Fibroblast of skin of left biceps (primary cell): ENCODE results near the gene EGLN2.
A peak's percentile ranks its signal among the peaks of the same experiment; 100 is the strongest.
"Not testable (repeated sequence)": the region's sequence is repeated elsewhere in the genome, so short reads cannot be mapped to it uniquely, and the experiment has no call there.

Experiments
- DNase-seq, 2 experiments: peaks; one replicate each; pipeline ENCODE4 v3.0.0-alpha.2; 2013; ENCODE audit warnings: low read depth in 2 of 2

The EGLN2 gene

DNA sequence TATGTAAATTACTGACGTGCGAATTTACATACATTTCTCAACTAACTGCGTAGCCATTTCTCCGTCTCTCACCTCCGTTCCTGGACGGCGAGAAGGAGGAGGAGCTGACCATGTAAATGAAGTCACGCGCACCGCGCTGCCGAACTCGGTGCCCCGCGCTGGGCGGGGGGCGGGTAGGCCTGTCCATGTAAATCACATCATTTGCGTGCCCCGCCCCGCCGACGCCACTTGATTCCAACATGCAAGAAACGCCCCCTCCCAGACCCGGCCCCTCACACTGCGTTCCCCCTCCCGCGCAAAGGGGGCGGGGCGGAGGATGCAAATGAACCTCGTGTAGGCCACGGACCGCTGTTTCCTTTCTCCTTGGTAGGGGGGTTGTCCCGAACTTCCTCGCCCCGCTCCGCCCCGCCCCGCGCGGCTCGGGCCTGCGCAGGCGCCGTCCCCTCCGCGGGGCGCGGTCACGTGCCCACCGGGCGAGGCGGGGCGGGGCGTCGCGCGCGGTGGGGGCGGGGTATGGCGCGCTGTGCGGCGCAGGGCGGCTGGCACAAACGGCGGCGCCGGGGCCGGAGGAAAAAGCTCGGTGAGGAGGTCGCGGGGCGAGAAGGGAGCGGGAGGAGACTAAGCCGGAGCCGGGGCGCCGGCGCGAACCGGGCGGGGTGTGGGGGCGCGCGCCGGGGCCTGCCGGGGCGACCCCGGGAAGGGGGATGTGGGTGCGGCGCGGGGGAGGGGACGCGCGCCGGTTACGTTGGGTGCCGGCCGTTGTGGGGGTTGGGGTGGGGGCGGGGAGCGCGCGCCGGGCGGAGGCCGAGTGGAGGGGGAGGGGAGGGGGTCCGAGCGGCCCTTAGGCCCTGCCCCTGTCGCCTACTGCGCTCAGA, at the start of gene EGLN2:
EGLN2 (plus strand) TSS at position 509 of the 875 bp plus-strand sequence. CDS start 1,382 bp downstream, outside the sequence.
- peak; percentile 99 for DNase-seq

DNA sequence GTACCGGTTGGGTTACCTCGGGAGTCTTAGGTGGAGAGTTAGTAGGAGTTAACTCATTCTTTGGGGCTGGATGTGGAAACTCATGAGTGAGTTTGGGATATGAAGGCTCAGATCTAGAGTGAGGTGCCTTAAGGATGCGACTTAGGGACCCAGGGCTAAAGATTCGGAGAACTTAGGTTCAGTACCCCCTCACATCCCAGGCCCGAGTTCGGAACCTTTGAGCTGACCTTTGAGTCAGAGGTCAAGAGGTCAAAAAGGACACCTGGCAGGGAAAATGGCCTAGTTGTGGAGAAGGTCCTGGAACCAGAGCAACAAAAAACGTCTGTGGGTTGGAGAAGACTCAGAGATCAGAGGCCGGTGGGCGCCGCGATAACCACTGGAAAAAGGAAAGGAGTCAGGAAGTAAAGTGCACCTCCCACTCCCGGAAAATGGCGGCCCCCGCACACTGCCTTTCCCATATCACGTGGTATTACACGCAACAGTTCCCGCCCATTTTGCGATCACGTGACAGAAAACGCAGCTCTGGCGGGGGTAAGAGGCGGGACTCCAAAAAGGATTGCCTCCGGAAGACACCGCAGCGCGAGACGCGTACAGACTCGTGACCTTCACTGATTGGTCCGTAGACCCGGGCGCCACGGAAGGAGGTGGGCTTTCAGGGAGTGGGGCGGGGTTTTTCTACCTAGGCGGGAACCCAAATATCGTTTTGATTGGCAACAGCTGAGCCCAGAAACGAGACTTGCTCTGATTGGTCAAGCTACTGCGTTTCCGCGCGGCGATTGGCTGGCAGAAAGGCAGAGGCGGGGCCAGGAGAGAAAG, 48.7 kb upstream of the EGLN2 start, which contains the start of gene ACTMAP:
ACTMAP (minus strand) TSS at position 420 of the 816 bp plus-strand sequence. CDS start 674 bp downstream, outside the sequence.
- peak; percentile 100 for DNase-seq

DNA sequence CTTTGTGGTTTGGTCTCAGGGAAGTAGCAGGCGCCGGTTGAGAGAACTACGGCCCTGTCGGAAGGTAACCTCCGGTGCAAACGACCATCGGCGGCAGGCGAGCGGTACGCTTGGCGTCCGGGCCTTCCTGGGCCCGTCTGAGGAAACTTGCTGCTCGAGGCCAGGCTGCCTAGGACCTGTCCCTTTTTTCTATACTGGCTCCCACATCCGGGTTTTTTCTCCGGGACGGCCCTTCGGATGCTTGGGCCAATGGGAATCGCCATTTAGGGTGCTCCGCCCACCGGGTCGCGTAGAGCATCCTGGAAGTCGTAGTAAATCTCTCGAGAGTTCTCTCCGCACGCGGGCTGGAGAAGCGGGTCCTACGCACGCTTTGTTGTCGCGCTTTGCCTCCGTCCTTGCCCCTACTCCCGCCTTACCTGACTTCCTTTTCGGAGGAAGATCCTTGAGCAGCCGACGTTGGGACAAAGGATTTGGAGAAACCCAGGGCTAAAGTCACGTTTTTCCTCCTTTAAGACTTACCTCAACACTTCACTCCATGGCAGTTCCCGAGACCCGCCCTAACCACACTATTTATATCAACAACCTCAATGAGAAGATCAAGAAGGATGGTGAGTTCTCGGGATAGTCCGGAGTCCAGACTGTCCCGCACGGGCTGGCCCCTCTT, 48.0 kb upstream of the EGLN2 start, which contains the start of gene SNRPA:
SNRPA (plus strand) TSS at position 330 of the 664 bp plus-strand sequence; CDS start at position 536, 206 bp downstream.
- peak; percentile 95 for DNase-seq

DNA sequence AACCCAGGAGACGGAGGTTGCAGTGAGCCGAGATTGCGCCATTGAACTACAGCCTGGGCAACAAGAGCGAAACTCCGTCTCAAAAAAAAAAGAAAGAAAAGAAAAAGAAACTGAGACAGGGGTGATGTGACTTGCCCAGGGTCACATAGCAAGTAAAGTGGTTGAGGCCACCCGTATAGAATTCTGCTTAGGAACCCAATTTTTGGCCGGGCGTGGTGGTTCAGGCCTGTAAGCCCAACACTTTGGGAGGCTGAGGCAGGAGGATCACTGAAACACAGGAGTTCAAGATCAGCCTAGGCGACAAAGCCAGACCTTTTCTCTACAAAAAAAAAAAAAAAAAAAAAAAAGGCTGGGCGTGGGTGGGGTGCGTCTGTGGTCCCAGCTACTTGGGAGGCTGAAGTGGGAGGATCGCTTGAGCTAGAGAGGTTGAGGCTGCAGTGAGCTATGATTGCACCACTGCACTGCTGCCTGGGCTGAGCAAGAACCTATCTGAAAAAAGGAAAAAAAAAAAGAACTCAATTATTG, 46.7 kb upstream of the EGLN2 start:
- DNase-seq = no peak

DNA sequence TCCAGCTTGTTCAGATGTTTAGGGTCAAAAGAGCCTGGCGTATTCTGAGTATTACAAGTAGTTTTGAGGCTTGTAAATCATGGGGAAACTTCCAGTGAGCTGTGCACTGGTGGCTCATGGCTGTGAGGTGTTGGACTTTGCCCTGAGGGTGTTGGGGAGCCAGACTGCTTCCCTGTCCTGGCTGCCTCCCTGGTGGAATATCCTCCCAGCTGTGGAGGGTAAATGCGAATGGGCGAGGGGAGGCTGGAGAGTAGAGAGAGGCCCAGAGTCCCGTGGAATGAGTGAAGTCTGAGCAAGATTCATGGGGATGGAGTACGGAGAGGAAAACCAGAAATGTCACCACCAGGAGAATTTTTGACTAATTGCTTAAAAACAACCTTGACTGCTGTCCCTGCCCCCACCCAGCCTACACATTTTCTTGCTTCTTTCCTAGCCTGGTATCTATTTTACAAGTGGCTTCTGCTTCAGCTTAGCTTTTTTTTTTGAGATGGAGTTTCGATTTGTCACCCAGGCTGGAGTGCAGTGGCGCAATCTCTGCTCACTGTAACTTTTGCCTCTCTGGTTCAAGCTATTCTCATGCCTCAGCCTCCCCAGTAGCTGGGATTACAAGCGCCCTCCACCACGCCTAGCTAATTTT, 44.3 kb upstream of the EGLN2 start:
- no peak for DNase-seq

DNA sequence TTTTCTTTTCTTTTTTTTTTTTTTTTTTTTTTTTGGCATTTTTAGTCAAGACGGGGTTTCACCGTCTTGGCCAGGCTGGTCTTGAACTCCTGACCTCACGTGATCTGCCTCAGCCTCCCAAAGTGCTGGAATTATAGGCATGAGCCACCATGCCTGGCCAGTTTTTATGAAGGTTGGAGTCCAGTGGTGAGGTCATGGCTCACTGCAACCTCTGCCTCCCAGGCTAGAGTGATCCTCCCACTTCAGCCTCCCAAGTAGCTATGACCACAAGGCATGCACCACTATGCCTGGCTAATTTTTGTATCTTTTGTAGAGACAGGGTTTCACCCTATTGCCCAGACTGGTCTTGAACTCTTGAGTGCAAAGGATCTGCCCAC, 43.8 kb upstream of the EGLN2 start:
- no peak for DNase-seq

GRCh38 chr19:40755791-40756190, 43.2 kb upstream of the EGLN2 start:
- no peak for DNase-seq

- DNase-seq = no peak
These were observed 42.4 kb upstream of the EGLN2 start for GRCh38 chr19:40756502-40757110.

DNA sequence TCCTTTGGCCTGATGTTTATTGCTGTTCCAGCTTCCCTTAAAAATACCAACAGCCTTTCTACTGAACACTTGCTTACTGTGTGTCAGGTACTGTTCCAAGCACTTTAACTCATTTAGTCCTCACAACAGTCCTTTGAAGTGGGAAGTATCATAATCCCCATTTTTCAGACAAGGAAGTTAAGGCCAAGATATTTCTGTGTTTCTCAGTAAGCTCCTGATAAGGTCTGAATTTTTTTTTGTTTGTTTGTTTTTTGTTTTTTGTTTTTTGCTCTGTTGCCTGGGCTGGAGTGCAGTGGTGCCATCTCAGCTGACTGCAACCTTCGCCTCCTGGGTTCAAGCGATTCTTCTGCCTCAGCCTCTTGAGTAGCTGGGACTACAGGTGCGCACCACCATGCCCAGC, 40.5 kb upstream of the EGLN2 start:
- no peak for DNase-seq

DNA sequence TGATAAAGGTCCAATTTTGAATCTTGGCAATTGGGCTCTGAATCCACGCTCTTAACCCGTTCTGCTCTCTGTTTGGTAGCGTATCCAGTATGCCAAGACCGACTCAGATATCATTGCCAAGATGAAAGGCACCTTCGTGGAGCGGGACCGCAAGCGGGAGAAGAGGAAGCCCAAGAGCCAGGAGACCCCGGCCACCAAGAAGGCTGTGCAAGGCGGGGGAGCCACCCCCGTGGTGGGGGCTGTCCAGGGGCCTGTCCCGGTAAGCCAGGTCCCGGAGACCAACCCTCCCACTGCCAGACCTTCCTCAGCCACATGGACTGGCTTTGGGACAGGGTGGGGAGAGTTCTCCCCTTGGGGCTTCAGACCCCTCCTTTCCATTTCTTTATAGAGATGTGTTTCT, 39.6 kb upstream of the EGLN2 start:
- DNase-seq = no peak

- DNase-seq = no peak
These were observed 36.1 kb upstream of the EGLN2 start for GRCh38 chr19:40762754-40763470.

DNA sequence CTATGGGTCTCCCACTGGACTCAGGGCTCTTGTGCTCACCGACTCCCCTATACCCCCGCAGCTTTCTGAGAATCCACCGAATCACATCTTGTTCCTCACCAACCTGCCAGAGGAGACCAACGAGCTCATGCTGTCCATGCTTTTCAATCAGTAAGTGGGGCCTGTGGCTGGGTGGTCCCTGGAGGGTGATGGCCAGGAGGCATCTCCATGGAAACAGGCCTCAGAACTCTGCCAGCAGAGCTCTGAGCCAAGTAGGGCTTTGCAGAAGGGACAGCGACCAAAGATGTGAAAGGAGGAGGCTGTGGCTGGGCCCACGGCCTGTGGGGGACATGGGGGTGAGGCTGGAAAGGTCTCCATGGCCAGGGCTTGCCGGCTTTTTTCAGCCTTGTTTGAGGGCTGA, 35.5 kb upstream of the EGLN2 start:
- no peak for DNase-seq

GRCh38 chr19:40763963-40764362, 35.0 kb upstream of the EGLN2 start:
- no peak for DNase-seq

DNA sequence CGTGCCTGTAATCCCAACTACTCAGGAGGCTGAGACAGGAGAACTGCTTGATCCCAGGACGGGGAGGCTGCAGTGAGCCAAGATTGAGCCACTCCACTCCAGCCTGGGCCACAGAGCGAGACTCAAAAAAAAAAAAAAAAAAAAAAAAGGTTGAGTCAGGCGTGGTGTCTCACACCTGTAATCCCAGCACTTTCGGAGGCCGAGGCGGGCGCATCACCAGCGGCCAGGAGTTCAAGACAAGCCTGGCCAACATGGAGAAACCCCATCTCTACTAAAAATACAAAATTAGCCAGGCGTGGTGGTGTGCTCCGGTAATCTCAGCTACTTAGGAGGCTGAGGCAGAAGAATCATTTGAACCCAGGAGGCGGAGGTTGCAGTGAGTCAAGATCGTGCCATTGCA, 32.6 kb upstream of the EGLN2 start:
- not testable (repeated sequence) for DNase-seq

- DNase-seq = no peak
These were observed 30.1 kb upstream of the EGLN2 start for GRCh38 chr19:40768869-40769268.

GRCh38 chr19:40771101-40771862, 27.7 kb upstream of the EGLN2 start:
- not testable (repeated sequence) for DNase-seq

DNA sequence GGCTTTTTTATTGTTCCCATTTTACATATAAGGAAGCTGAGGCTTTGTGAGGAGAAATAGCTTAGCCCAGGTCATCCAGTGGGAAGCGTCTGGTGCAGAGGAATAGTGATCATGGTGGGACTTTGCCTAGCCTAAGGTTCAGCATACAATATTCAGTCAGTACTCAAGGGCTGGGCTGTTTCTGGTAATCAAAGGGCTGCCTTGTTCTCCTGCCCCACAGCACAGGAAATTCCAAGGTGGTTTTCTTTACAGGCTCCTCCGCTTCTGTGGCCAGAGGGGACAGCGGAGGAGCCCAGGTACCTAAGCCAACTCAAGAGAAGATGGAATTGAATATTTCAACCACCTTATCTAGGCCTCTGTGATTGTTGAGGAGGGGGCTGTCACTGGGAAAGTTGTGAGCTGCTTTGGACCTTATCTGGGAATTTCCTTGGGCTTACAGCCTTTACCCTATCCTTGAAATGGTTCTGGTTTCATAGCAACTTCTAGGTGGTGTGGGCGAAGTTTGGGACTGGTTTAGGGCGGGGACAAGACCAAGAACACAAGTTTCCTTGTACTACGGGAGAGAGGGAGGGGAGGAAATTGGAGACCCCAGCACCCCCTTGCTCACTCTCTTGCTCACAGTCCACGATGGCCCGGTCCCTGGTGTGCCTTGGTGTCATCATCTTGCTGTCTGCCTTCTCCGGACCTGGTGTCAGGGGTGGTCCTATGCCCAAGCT, 23.9 kb upstream of the EGLN2 start, which contains the start of gene MIA:
MIA (plus strand) TSS at position 606 of the 716 bp plus-strand sequence; CDS start at position 628, 22 bp downstream.
- no peak for DNase-seq

- no peak for DNase-seq
These were observed 23.4 kb upstream of the EGLN2 start for GRCh38 chr19:40775632-40776022.

- DNase-seq = no peak
These were observed 22.6 kb upstream of the EGLN2 start for GRCh38 chr19:40776364-40776763.
